ENCODE results near the gene MIGA2.

GRCh38 chr9:129063061-129063460 lies 26.6 kb downstream of the MIGA2 start:
- TF ChIP-seq POLR2A (IDR thresholded peaks at IDR 0.05) = no peak
- TF ChIP-seq CTCF (IDR thresholded peaks at IDR 0.05 in 8 of 11, conservative IDR thresholded peaks at IDR 0.05 in 3 of 11) = no peak
- TF ChIP-seq POLR2AphosphoS5 (IDR thresholded peaks at IDR 0.05) = peak in 1 of 3 donors; percentile 14

All from spleen (tissue), 7 donors.